GM12864 (cell line): ENCODE data around the gene MMP11.

ENCODE experiments used
- DNase-seq: peaks from one replicate; pipeline ENCODE4 v3.0.0-alpha.2; 2011; ENCODE audit warnings: low read depth
- H3K4me3 ChIP-seq: 2 replicates; pipeline ENCODE4 v1.5.1; 2011; ENCODE audit warnings: mild to moderate bottlenecking, low read depth, low read length, control low read depth
- CTCF ChIP-seq: IDR thresholded peaks from 2 replicates; pipeline ENCODE4 v1.5.1; 2011; ENCODE audit warnings: low read depth, mild to moderate bottlenecking, moderate library complexity, low read length, control low read depth, inconsistent platforms; ENCODE audit errors: missing control alignments

Gene MMP11

GRCh38 chr22:23817146-23817545 is 44.5 kb downstream of the MMP11 start:
- no peak overlapping the region for H3K4me3 ChIP-seq
- no peak for TF ChIP-seq CTCF
- no peak for DNase-seq

GRCh38 chr22:23818541-23818940 is 45.9 kb downstream of the MMP11 start:
- TF ChIP-seq CTCF: no peak
- no peak overlapping the region for H3K4me3 ChIP-seq
- no peak for DNase-seq

GRCh38 chr22:23820748-23821211 is 48.1 kb downstream of the MMP11 start:
- no peak for DNase-seq
- TF ChIP-seq CTCF: no peak
- H3K4me3 ChIP-seq: no peak overlapping the region

GRCh38 chr22:23822101-23822671 is 49.5 kb downstream of the MMP11 start:
- DNase-seq: no peak
- H3K4me3 ChIP-seq: no peak overlapping the region
- no peak for TF ChIP-seq CTCF

GRCh38 chr22:23823331-23823791 is 50.7 kb downstream of the MMP11 start:
- DNase-seq: no peak
- no peak overlapping the region for H3K4me3 ChIP-seq
- TF ChIP-seq CTCF: no peak

- no peak overlapping the region for H3K4me3 ChIP-seq
- DNase-seq: no peak
- TF ChIP-seq CTCF: no peak
Observed at GRCh38 chr22:23824476-23825245, 52.0 kb downstream of the MMP11 start.
